Neural crest cell (in vitro differentiated cells): ENCODE measurements around the gene TLCD5. TPM values are rescaled to one million over a fixed set of nuclear protein-coding genes. Genes with fewer than 3 reads are reported as not detected.

Experiments
- DNase-seq: peaks from one replicate; pipeline ENCODE4 v3.0.0; 2021; ENCODE audit warnings: low read depth, mixed read lengths, low spot score
- H3K27ac Mint-ChIP-seq: one replicate; pipeline ENCODE4 v1.8.0; 2021; ENCODE audit warnings: mild to moderate bottlenecking, mixed read lengths; ENCODE audit not compliant: unreplicated experiment
- H3K27me3 Mint-ChIP-seq: 2 replicates; pipeline ENCODE4 v1.8.0; 2021; ENCODE audit warnings: low read depth, mild to moderate bottlenecking, mixed read lengths
- H3K36me3 Mint-ChIP-seq: 2 replicates; pipeline ENCODE4 v1.8.0; 2021; ENCODE audit warnings: low read depth, mild to moderate bottlenecking, mixed read lengths
- H3K4me1 Mint-ChIP-seq: 2 replicates; pipeline ENCODE4 v1.8.0; 2021; ENCODE audit warnings: mixed read lengths
- H3K4me3 Mint-ChIP-seq: one replicate; pipeline ENCODE4 v1.8.0; 2021; ENCODE audit warnings: mild to moderate bottlenecking, mixed read lengths
- H3K9me3 Mint-ChIP-seq: 2 replicates; pipeline ENCODE4 v1.8.0; 2021; ENCODE audit warnings: mixed read lengths
- total RNA-seq: library from RNA; stranded (reverse); gene quantifications from 2 replicates; pipeline ENCODE4 v1.2.1, GENCODE V29; 2021
- TF ChIP-seq, protein P1 (sequence below): fragments of 200-600 bp; sonication (generic); conservative IDR thresholded peaks from 2 replicates; pipeline ENCODE4 v1.5.0; 2021; ENCODE audit warnings: antibody characterized with exemption, mild to moderate bottlenecking

The TLCD5 gene
- total RNA-seq, 1 donor from 2014 or later, result 16.8 TPM

- Mint-ChIP-seq H3K4me1 (peaks cover 25% of the 10 kb centered on the region), H3K27ac (no peak overlapping the region), H3K27me3 (no peaks in the 10 kb centered on the region), H3K4me3 (peak overlapping the region; percentile 33), H3K36me3 (no peaks in the 10 kb centered on the region), H3K9me3 (no peaks in the 10 kb centered on the region)
- DNase-seq, result no peak
- TF ChIP-seq, protein P1, sequence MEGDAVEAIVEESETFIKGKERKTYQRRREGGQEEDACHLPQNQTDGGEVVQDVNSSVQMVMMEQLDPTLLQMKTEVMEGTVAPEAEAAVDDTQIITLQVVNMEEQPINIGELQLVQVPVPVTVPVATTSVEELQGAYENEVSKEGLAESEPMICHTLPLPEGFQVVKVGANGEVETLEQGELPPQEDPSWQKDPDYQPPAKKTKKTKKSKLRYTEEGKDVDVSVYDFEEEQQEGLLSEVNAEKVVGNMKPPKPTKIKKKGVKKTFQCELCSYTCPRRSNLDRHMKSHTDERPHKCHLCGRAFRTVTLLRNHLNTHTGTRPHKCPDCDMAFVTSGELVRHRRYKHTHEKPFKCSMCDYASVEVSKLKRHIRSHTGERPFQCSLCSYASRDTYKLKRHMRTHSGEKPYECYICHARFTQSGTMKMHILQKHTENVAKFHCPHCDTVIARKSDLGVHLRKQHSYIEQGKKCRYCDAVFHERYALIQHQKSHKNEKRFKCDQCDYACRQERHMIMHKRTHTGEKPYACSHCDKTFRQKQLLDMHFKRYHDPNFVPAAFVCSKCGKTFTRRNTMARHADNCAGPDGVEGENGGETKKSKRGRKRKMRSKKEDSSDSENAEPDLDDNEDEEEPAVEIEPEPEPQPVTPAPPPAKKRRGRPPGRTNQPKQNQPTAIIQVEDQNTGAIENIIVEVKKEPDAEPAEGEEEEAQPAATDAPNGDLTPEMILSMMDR, result no peak
These were observed 9.2 kb downstream of the TLCD5 start for GRCh38 chr11:120334332-120334731.

DNA sequence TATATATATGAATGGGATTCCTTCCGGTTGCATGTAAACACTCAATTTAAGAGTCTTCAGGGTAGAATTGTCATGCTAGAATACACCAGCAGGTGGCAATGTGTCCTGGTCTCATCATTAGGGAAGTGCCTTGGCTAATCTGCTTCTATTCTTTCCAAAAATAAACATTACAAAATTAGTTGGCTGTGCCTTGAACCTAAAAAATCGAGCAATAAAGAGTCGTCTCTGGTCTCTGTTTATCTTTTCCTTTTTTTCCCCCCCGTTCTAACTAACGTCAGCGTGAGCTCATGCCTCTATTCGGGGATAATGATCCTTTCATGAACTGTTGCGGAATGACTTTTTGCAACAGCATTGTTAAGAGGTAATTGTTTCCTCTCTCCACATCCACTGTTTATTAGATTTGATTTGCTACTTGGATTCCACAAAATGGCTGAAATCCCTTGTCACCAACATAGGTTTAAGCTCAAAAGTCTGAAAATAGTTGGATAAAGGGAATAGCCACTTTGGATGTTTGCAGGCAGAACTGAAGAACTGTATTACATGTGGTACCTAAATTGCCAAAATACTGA, 9.9 kb downstream of the TLCD5 start:
- Mint-ChIP-seq H3K4me1 (peaks cover 32% of the 10 kb centered on the region), H3K9me3 (no peaks in the 10 kb centered on the region), H3K4me3 (peak overlapping the region; percentile 84), H3K36me3 (no peaks in the 10 kb centered on the region), H3K27me3 (no peaks in the 10 kb centered on the region), H3K27ac (no peak overlapping the region)
- TF ChIP-seq, protein P1, result peak; percentile 79
- peak; percentile 76 for DNase-seq

DNA sequence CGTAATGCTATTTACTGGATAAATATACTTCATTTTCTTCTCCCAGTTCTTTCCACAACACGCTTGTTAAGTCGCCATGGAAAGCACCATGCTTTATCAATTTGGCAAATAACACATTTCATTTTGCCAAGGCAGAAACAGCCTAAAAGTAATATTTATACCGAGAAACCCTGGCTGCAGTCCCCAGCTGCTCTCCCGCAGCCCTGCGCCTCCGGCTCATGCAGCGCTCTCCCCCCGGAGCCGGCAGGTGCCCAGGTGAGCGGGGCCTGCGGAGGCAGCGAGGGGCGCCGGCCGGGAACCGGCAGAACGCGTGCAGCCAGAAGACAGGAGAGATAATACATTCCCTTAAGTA, 10.4 kb downstream of the TLCD5 start:
- H3K4me1 Mint-ChIP-seq, result peaks cover 37% of the 10 kb centered on the region
- H3K36me3 Mint-ChIP-seq, result no peaks in the 10 kb centered on the region
- H3K4me3 Mint-ChIP-seq, result peak overlapping the region; percentile 84
- no peak for DNase-seq
- no peaks in the 10 kb centered on the region for H3K27me3 Mint-ChIP-seq
- no peak overlapping the region for H3K27ac Mint-ChIP-seq
- H3K9me3 Mint-ChIP-seq, result no peaks in the 10 kb centered on the region
- TF ChIP-seq, protein P1, result no peak

DNA sequence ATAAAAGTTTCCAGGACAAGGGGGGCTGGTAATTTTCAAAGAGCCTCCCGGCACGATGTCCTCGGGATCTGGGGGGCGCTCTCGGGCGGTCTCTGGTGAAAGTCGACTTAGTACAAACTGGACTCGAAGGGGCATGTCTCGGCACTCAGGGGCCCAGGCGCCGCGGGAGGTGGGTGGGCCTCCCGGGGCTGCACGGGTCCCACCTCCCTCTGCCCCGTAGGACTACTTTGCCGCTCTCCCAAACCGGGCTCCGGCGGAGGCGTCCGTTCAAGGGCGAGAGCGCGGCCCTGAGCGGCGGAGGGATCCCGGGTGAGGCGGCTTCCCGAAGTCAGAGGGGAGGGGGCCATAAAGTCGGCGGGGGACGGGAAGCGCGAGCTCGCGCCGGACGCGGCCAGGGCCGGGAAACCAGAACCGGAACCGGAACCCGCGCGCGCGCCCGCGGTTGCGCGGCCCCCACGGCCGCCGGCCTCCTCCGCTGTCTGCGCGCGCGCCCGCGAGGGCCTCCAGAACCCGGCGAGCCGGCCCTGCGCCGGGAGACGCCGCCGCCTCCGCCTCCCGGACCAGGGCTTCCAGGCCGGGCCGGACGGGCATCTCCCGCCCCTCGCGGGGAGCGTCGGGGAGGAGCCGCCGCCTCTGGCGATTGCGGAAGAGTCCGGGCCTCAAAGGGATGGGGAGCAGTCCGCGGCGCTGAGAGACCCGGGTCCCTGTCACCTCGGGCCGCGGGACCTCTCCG, 11.0 kb downstream of the TLCD5 start, which contains the start of gene ARHGEF12:
Gene ARHGEF12 (plus strand): TSS at position 506 of the 733 bp plus-strand sequence. CDS start 831 bp downstream, outside the sequence.
- H3K27me3 Mint-ChIP-seq, result no peaks in the 10 kb centered on the region
- peak within 1 kb of the TSS; percentile 89 for H3K27ac Mint-ChIP-seq
- peak within 1 kb of the TSS; percentile 97 for H3K4me3 Mint-ChIP-seq
- DNase-seq, result peak; percentile 94
- H3K9me3 Mint-ChIP-seq, result no peaks in the 10 kb centered on the region
- no peaks in the 10 kb centered on the region for H3K36me3 Mint-ChIP-seq
- TF ChIP-seq, protein P1, result peak; percentile 51
- H3K4me1 Mint-ChIP-seq, result peaks cover 39% of the 10 kb centered on the region

DNA sequence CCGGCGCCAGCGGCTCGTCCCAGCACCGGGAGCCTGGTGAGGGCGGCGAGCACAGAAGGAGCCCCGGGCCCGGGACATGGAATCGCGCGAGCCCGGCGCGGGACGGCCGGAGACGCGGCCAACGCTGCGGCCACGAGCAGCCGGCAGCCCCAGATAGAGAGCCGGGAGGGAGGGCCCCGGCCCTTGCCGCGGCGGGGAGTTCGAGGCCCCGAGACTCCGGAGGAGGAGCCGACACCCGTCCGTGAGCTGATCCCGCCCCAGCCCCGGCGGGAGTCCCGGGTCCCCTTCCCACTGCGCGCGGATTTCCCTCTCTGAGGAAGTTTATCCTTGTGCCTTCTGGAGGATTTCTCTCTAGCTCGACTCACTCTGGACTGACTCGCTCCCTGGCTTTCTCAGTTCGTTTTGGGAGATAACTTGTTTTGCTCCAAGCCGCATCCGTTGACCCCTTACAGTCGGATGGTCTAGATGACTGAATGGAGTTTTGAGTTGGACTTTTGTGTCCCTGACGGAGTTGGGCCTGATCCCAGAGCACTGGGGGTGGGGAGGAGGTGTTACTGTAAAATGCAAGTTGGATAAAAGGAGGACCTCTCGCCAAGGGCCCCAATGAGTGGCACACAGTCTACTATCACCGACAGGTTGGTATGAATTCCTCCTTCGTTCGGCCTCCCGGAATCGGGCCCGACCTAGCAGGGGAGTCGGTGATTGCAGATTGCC, 11.7 kb downstream of the TLCD5 start:
- TF ChIP-seq, protein P1, result no peak
- Mint-ChIP-seq H3K27me3 (no peaks in the 10 kb centered on the region), H3K9me3 (no peaks in the 10 kb centered on the region), H3K4me1 (peaks cover 39% of the 10 kb centered on the region), H3K27ac (peak overlapping the region; percentile 89), H3K4me3 (peak overlapping the region; percentile 97), H3K36me3 (no peaks in the 10 kb centered on the region)
- peak; percentile 49 for DNase-seq
